Measurements from ENCODE around the gene RPL7A. TPM values are rescaled to one million over a fixed set of nuclear protein-coding genes. Genes with fewer than 3 reads are reported as not detected.
A peak's percentile ranks its signal among the peaks of the same experiment; 100 is the strongest.

Gene RPL7A
- total and polyA plus RNA-seq, 2 of the 13 experiments (the other 11 are each of a cell fraction or from before 2014, with no cell fraction given): 2,401 to 2,938 TPM

GRCh38 chr9:133367221-133367620 lies 19.2 kb downstream of the RPL7A start:
- Histone ChIP-seq H2AFZ (ENCODE audit: low read length) (no peak overlapping the region), H3K4me1 (ENCODE audit: insufficient read depth, low read length) (peaks cover 50% of the 10 kb centered on the region), H3K9me3 (ENCODE audit: low read length) (no peaks in the 10 kb centered on the region), H3K9ac (ENCODE audit: insufficient read depth, low read depth, low read length) (no peak overlapping the region), H3K27me3 (ENCODE audit: control insufficient read depth in 1 of 2, insufficient read depth in 2 of 2, low read length in 2 of 2) (no peaks in the 10 kb centered on the region), H3K27ac (ENCODE audit: extremely low read length, insufficient read depth, low read length) (no peak overlapping the region), H3K79me2 (ENCODE audit: insufficient read depth, low read length) (peaks cover 73% of the 10 kb centered on the region), H3K36me3 (replicated peaks in 1 of 2; ENCODE audit: control insufficient read depth in 1 of 2, insufficient read depth in 2 of 2, low read length in 2 of 2) (peaks cover 29 to 97% of the 10 kb centered on the region in 2 experiments), H3K4me2 (ENCODE audit: low read depth, low read length) (no peak overlapping the region), H3K4me3 (replicated peaks in 1 of 3; ENCODE audit: insufficient read depth in 1 of 3, low read depth in 2 of 3, low read length in 3 of 3) (no peak overlapping the region), H4K20me1 (ENCODE audit: insufficient read depth, low read length) (peaks cover 86% of the 10 kb centered on the region)
- in situ Hi-C loops (cut with HindIII; ENCODE audit: extremely low pct_ligation_motif_present, low pct_unique_long_range_greater_than_20kb) (no loop called here), intact Hi-C loops (cut with micrococcal nuclease; ENCODE audit: unreplicated experiment) (no loop called here)
- no peak for DNase-seq (ENCODE audit: low spot score)
- no TSS peak for BruUV-seq (replicated peaks)
- FAIRE-seq: no peak
- ChIA-PET CTCF (ENCODE audit: low intra/inter-chr PET ratio, low total read pairs) (no interaction called here), POLR2A (no interaction called here)
- TF ChIP-seq RBFOX2 (IDR thresholded peaks at IDR 0.05; ENCODE audit: low read depth, low read length) (peak; percentile 62; the same call in 1 of the 2 replicates), AGO2 (optimal IDR thresholded peaks at IDR 0.05; ENCODE audit: low read depth, low read length) (peak; percentile 62), HNF4G (IDR thresholded peaks at IDR 0.05; ENCODE audit: borderline replicate concordance, low read depth, low read length) (no peak), HNF4G (CRISPR knock-in tag; IDR thresholded peaks at IDR 0.05; ENCODE audit: borderline replicate concordance, low read depth) (no peak)
- 98% methylated on average over 17 of the region's 22 CpGs for WGBS (ENCODE audit: low lambda C conversion rate)
- no peak for ATAC-seq

- Histone ChIP-seq H4K20me1 (ENCODE audit: insufficient read depth, low read length) (peaks cover 91% of the 10 kb centered on the region), H2AFZ (ENCODE audit: low read length) (no peak overlapping the region), H3K36me3 (replicated peaks in 1 of 2; ENCODE audit: control insufficient read depth in 1 of 2, insufficient read depth in 2 of 2, low read length in 2 of 2) (peaks cover 29 to 97% of the 10 kb centered on the region in 2 experiments), H3K4me1 (ENCODE audit: insufficient read depth, low read length) (peaks cover 50% of the 10 kb centered on the region), H3K9ac (ENCODE audit: insufficient read depth, low read depth, low read length) (no peak overlapping the region), H3K27me3 (ENCODE audit: control insufficient read depth in 1 of 2, insufficient read depth in 2 of 2, low read length in 2 of 2) (no peaks in the 10 kb centered on the region), H3K4me3 (replicated peaks in 1 of 3; ENCODE audit: insufficient read depth in 1 of 3, low read depth in 2 of 3, low read length in 3 of 3) (no peak overlapping the region), H3K9me3 (ENCODE audit: low read length) (no peaks in the 10 kb centered on the region), H3K79me2 (ENCODE audit: insufficient read depth, low read length) (peaks cover 78% of the 10 kb centered on the region), H3K4me2 (ENCODE audit: low read depth, low read length) (no peak overlapping the region), H3K27ac (ENCODE audit: extremely low read length, insufficient read depth, low read length) (no peak overlapping the region)
- 91% methylated on average over 10 of the region's 10 CpGs for WGBS (ENCODE audit: low lambda C conversion rate)
- ChIA-PET POLR2A (no interaction called here), CTCF (ENCODE audit: low intra/inter-chr PET ratio, low total read pairs) (no interaction called here)
- in situ Hi-C loops (cut with HindIII; ENCODE audit: extremely low pct_ligation_motif_present, low pct_unique_long_range_greater_than_20kb) (no loop called here), intact Hi-C loops (cut with micrococcal nuclease; ENCODE audit: unreplicated experiment) (no loop called here)
- FAIRE-seq (no peak), ATAC-seq (no peak), DNase-seq (ENCODE audit: low spot score) (no peak)
- TF ChIP-seq RNF2 (conservative IDR thresholded peaks at IDR 0.05; ENCODE audit: low read depth) (no peak), ZBTB43 (CRISPR knock-in tag; conservative IDR thresholded peaks at IDR 0.05) (no peak), DR1 (CRISPR knock-in tag; IDR thresholded peaks at IDR 0.05) (no peak), ZBTB3 (CRISPR knock-in tag; IDR thresholded peaks at IDR 0.05; ENCODE audit: borderline replicate concordance, low read depth) (no peak), ZNF737 (CRISPR knock-in tag; IDR thresholded peaks at IDR 0.05; ENCODE audit: borderline replicate concordance) (no peak), PRPF4 (IDR thresholded peaks at IDR 0.05; ENCODE audit: low read depth, low read length, poor library complexity, severe bottlenecking) (no peak), DBP (CRISPR knock-in tag; IDR thresholded peaks at IDR 0.05; ENCODE audit: not compliant biosample characterization) (no peak), GLMP (CRISPR knock-in tag; IDR thresholded peaks at IDR 0.05; ENCODE audit: borderline replicate concordance) (no peak), CENPBD1 (CRISPR knock-in tag; IDR thresholded peaks at IDR 0.05; ENCODE audit: borderline replicate concordance, low read depth) (no peak), IKZF4 (CRISPR knock-in tag; IDR thresholded peaks at IDR 0.05; ENCODE audit: borderline replicate concordance, low read depth, not compliant biosample characterization) (no peak), PHF20 (CRISPR knock-in tag; IDR thresholded peaks at IDR 0.05) (no peak), POLR2AphosphoS5 (IDR thresholded peaks at IDR 0.05; ENCODE audit: low read depth, low read length) (no peak)
- BruUV-seq (replicated peaks): no TSS peak
These were observed 19.8 kb downstream of the RPL7A start for GRCh38 chr9:133367778-133368177.

Data from HepG2 (cell line).